HPDE6-E6E7 (cell line): ENCODE results near the gene PALD1.

Source experiments
- DNase-seq: peaks from one replicate; pipeline ENCODE4 v3.0.0; 2011; ENCODE audit warnings: missing footprints; ENCODE audit errors: extremely low spot score

The PALD1 gene

GRCh38 chr10:70457759-70458305, 20.7 kb upstream of the PALD1 start:
- DNase-seq, result no peak

- peak; percentile 58 for DNase-seq
Measured at GRCh38 chr10:70458329-70459060, 20.1 kb upstream of the PALD1 start.

- no peak for DNase-seq
Measured at GRCh38 chr10:70459061-70459773, 19.4 kb upstream of the PALD1 start.

- DNase-seq, result no peak
Measured at GRCh38 chr10:70459774-70460490, 18.6 kb upstream of the PALD1 start.

GRCh38 chr10:70461397-70462348, 16.9 kb upstream of the PALD1 start:
- peak; percentile 58 for DNase-seq

GRCh38 chr10:70462349-70462984, 16.1 kb upstream of the PALD1 start:
- no peak for DNase-seq

- DNase-seq, result no peak
Measured at GRCh38 chr10:70465278-70465677, 13.3 kb upstream of the PALD1 start.

GRCh38 chr10:70465832-70466231, 12.7 kb upstream of the PALD1 start:
- no peak for DNase-seq

- DNase-seq, result no peak
Measured at GRCh38 chr10:70466951-70467350, 11.6 kb upstream of the PALD1 start.

- no peak for DNase-seq
Measured at GRCh38 chr10:70472799-70473454, 5.6 kb upstream of the PALD1 start.

GRCh38 chr10:70474780-70475179, 3.8 kb upstream of the PALD1 start:
- DNase-seq, result no peak

GRCh38 chr10:70475661-70476060, 2.9 kb upstream of the PALD1 start:
- DNase-seq, result peak; percentile 85

- DNase-seq, result no peak
Measured at GRCh38 chr10:70476249-70477035, 2.1 kb upstream of the PALD1 start.

GRCh38 chr10:70477661-70478162, 855 bp upstream of the PALD1 start:
- peak; percentile 75 for DNase-seq

GRCh38 chr10:70479165-70479581, 606 bp downstream of the PALD1 start:
- DNase-seq, result no peak

- DNase-seq, result no peak
Measured at GRCh38 chr10:70479626-70480238, 1.2 kb downstream of the PALD1 start.

GRCh38 chr10:70480239-70480861, 1.8 kb downstream of the PALD1 start:
- no peak for DNase-seq

- DNase-seq, result no peak
Measured at GRCh38 chr10:70481105-70481504, 2.5 kb downstream of the PALD1 start.
